ENCODE measurements around the gene HLA-DQB2.

- TF ChIP-seq POLR2AphosphoS5 (IDR thresholded peaks at IDR 0.05; ENCODE audit: insufficient read depth in 1 of 2, low read depth in 1 of 2) (no peak), CTCF (IDR thresholded peaks at IDR 0.05) (no peak)
These were observed 31.2 kb upstream of the HLA-DQB2 start for GRCh38 chr6:32794510-32794909.

All from vagina (tissue), 2 donors.